GM21786 (cell line): ENCODE data around the gene AMIGO3.
"Not testable (repeated sequence)": the region's sequence is repeated elsewhere in the genome, so short reads cannot be mapped to it uniquely, and the experiment has no call there.

Source experiments
- ATAC-seq: cut with Tn5 transposase; IDR thresholded peaks from one replicate; pipeline ENCODE4 v1.9.1; 2021; ENCODE audit not compliant: unreplicated experiment

Gene AMIGO3

GRCh38 chr3:49712631-49713317 is 6.7 kb downstream of the AMIGO3 start:
- ATAC-seq: no peak

DNA sequence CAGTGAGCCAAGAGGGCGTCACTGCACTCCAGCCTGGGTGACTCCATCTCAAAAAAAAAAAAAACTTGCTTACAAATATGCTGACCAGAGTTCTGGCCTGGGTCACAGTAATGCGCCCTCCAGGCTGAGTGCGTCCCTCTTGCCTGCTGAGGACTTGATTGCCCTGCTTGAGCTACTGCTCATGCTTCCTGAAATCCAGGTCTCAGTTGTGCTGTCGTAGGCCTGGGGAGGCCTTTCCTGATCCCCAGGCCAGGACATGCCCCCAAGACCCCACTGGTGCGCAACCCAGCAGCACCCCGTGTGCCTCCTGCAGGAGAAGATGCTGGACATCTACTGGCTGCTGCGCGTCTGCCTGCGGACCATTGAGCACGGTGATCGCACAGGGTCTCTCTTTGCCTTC is 7.3 kb downstream of the AMIGO3 start:
- ATAC-seq: no peak

DNA sequence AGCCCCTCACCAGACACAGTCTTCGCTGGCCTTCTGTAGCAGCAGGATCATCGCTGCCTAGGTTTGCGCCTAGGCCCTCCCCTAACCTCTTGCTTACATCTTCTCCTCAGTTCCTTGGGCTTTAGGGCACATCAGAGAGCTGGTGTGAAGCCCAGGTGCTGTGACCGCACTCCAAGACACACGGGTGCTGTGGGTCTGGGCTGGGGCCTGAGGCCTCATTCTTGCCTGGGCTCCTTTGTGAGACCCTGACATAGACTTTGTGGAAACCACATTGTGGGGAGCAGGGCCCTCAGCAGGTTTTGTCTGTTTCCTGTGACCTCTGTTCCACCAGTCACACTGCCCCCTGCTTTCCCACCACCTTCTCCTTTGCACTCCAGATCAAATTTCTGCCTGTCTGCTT is 8.0 kb downstream of the AMIGO3 start:
- no peak for ATAC-seq

- ATAC-seq: no peak
These were observed 9.6 kb downstream of the AMIGO3 start for GRCh38 chr3:49709852-49710251.

GRCh38 chr3:49707113-49707480 is 12.4 kb downstream of the AMIGO3 start:
- no peak for ATAC-seq

DNA sequence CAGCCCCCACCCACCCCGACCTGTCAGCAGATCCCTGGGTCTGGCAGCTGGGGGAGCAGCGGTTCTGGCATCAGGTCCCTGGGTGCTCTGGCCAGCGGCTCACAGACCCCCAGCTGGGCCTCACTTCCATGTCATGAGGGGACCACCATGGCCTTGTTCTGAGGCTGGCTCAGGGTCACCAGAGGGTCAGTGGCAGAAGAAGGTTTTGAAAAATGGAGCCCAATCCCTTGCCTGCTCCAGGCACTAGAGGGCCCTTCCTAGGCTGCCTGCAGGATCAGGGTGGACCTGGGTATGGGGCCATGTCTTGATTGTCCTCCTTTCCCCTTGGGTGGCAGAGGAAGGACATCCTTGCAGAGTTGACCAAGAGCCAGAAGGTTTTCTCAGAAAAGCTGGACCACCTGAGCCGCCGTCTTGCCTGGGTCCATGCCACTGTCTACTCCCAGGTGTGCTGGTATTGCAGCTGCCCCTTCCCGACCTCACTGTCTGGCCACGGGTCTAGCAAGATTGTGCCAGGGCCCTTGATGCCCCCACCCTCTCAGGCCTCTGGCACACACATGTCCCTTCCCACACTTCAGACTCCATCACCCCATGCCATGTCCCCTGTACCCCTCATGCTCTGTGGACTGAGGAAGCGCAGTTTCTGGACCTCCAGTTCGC is 12.9 kb downstream of the AMIGO3 start:
- ATAC-seq: no peak

DNA sequence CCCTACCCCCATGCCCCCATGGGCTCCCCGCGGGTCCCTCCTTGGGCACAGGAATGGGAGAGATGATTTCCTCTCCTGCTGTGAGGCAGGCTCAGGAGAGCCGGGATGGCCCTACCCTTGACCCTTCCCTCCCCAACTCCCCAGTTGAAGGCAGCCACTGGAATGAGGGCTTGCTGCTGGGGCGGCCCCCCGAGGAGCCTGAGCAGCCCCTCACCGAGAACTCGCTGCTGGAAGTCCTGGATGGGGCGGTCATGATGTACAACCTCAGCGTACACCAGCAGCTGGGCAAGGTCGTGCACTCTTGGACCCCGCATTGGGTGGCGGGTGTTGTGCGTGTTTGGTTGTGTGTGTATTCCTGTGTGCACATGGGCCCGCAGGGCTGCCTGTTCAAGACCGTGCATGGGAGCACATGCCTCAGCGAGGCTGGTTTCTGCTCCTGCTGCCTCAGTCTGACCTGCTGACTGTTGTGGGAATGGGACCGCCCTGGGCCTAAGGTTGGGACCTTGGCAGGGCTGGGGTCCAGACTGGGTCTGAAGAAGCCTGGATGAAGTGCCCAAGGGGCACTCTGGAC is 14.0 kb downstream of the AMIGO3 start:
- no peak for ATAC-seq

- no peak for ATAC-seq
These were observed 14.9 kb downstream of the AMIGO3 start for GRCh38 chr3:49704629-49705028.

- ATAC-seq: no peak
These were observed 15.5 kb downstream of the AMIGO3 start for GRCh38 chr3:49703956-49704355.

- ATAC-seq: peak; percentile 69
These were observed 16.0 kb downstream of the AMIGO3 start for GRCh38 chr3:49703443-49703927.

DNA sequence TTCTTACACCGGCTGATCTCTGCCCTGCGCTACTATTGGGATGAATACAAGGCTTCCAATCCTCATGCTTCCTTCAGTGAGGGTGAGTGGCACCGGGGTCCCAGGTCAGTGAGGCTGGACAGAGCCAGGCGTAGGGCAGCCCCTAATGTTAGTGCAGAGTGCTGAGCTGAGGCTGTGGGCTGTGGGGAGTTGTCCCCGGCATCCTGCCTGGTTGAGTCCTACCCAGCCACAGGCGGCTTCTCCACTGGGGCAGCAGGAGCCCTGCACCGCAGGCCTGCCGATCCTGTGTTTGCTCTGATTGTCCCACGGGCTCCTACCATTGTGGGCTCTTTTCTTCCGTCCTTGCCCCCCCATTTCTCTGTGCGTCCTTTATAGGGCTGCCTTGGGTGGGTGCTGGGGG is 16.8 kb downstream of the AMIGO3 start:
- no peak for ATAC-seq

DNA sequence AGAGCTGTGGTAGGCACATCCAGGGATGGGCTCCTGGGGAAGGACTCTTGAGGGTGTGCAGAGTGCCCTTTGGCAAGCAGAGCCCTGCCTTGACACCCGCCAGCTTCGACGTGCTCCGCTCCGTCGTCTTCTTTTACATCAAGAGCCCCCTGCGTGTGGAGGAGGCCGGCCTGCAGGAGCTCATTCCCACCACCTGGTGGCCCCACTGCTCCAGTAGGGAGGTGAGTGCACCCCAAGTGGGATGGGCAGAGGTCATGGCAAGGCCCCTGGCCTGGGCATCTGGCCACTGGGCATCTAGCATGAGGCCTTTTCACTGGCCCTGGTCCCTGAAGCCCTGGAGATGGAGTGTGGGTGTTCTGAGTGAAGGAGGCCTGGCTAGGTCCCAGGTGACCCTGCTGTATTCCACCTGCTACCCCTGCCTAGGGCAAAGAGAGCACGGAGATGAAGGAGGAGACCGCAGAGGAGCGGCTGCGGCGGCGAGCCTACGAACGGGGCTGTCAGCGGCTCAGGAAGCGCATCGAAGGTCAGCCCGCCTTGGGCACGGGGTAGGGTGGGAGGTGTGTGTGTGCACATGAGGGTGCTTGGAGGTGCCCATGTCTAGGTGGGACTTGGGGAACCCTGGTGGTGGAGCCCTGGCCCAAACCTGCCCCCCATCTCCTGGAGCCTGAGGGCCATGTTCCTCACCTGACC is 18.0 kb downstream of the AMIGO3 start:
- ATAC-seq: no peak

DNA sequence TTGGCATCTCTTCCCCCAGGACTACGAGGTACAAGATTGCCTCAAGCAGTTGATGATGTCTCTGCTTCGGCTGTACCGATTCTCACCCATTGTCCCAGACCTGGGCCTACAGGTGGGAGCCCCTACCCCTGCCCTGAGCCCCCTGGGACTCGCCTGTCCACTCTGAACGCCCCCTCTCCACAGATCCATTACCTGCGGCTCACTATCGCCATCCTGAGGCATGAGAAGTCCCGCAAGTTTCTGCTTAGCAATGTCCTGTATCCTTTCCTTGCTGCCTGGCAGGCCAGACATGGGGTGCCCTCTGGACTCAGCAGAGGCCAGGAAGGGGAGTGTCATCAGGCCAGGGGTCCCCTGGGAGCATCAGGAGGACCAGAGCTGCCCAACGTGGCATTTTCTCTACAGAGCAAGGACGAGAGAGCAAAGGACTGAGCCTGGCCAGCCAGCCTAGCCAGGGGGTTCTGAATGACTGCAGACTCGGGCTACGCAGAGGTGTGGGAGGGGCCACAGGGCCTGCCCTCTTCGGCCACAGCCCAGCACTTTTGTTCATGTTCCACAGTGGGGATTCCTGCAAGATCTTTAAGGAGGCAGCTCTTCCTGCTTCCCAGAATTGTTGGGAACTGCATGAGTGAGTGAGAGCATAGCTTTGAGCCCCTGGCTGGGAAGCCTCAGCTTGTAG is 18.9 kb downstream of the AMIGO3 start:
- no peak for ATAC-seq

DNA sequence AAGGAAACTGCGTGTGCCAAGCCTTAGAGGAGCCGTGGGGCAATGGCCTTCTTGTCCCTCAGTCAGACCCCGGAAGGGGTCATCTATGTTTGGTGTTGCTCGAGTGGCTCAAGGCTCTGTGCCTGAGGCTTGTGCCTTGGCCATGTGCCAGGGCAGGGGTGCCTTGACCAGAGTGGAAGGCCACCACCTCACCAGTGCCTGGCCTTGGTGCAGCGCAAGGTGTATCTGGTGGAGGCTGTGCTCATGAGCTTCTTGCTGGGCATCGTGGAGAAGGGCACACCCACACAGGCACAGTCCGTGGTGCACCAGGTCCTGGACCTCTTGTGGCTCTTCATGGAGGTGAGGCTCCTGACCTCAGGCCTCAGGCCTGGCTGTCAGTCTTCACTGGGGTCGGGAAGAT is 19.5 kb downstream of the AMIGO3 start:
- ATAC-seq: no peak

DNA sequence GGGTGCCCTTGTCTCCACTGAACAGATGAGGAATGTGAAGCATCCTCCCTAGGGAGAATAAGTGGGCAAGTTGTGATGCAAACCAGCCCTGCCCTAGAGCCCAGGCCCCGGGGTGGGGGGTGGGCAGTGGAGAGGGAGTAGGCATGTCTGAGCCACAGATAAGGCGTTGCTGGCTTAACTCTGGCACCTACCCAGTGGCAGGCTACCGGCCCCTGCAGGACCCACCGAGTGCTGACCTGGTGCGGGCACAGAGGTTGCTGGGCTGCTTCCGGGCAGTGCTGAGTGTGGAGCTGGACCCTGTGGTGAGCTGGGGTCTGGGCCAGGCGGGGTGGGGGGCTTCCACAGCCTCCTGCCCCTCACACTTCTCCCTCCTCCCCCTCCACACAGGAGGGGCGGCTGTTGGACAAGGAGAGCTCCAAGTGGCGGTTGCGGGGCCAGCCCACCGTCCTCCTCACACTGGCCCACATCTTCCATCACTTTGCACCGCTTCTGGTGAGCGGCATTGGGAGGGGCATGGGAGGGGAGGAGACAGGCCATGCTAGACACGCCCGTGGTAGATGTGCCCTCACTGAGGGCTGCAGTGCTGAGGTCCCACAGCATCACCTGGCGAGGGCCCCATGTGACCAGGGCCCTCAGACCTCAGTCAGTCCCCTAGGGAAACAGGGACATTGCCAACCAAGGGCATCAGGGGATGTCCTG is 20.1 kb downstream of the AMIGO3 start:
- no peak for ATAC-seq

DNA sequence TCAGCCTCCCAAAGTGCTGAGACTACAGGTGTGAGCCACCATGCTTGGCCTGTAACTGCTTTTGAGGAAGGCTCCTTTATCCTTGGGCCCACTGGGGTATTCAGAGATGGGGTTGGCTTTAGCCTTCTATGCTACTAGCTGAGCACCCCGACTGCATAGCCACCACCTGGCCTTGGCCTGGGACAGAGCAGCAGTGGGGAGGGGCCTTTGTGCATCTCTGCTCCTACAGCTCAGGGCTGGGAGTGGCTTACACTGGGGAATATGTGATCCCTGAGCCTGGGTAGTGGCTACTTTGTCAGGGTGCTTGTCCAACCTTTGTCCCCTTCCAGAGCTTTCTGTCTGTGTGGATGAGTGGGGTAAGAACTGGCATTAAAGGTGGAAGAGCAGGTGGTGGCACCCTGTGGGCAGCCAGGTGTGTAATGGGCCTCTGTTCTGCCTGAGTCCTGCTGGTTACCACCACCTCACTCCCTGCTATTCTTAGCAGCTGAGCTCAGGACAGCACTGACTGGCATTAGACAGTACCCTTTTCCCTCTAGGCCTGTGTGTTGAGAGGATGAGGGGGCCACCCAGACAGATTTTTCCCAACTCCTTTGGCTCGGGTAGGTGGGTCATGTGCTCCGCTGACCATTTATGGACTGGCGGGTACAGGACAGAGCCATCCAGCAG is 24.0 kb downstream of the AMIGO3 start:
- ATAC-seq: not testable (repeated sequence)

DNA sequence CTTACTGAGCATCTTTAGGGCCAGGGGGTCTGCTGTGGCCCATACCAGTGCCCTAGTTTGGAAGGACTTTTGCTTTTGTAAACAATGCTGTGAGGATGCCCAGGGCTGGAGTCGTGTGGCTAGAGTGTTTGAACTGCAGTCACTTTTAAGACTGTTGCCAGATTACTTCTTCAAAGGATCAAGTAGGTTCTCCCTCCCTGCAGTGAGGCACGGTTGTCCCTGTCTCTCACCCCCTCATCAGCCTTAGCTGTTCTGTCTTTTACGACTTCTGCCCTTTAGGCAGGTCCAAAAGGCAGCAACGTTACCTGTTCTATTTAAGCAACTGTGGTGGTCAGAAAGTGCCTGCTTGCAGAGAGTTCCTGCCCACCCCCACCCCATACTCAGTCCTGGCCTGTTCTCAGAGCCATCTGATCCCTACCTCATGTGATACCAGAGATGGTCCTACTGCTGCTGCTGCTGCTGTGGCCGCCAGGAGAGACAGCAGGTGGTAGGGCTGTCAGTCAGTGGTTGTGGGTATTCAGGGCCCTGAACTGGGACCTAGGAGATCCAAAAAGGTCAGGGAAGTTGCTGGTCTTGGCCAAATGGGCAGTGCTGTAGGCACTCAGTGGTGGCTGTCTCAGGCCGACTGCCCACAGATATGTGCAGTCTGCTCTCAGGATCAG is 24.9 kb downstream of the AMIGO3 start:
- ATAC-seq: not testable (repeated sequence)

DNA sequence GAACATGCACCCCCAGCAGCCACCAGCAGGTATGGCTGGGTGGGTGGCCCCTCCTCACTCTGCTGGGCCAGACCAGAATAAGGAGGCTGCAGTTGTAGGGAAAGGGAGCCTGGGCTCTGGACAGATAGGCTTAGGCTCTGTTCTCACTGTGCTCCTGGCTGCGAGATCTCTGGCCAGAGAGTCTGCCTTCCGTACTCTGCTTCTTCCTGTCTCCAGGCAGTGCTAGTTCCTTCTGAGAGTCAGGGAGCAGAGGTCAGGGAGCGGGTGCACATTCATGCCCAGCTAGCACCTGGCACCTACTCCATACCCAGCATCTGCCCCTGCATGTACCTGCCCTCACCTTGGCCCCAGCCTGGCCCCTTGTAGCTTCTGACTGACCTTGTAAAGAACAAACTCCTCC is 28.0 kb downstream of the AMIGO3 start:
- ATAC-seq: not testable (repeated sequence)

- not testable (repeated sequence) for ATAC-seq
These were observed 28.6 kb downstream of the AMIGO3 start for GRCh38 chr3:49690856-49691255.
